HFFc6 (cell line): ENCODE data around the gene AGR3. TPM values are rescaled to one million over a fixed set of nuclear protein-coding genes. Genes with fewer than 3 reads are reported as not detected.

Source experiments
- DNase-seq: peaks from one replicate; pipeline ENCODE4 v3.0.0-alpha.2; 2018
- H3K27ac Mint-ChIP-seq: 2 replicates; pipeline ENCODE4 v1.8.0; 2020; ENCODE audit warnings: mild to moderate bottlenecking, mixed read lengths
- H3K27me3 Mint-ChIP-seq: 2 replicates; pipeline ENCODE4 v1.8.0; 2021; ENCODE audit warnings: mild to moderate bottlenecking, moderate library complexity, mixed read lengths; ENCODE audit not compliant: insufficient read depth
- H3K36me3 Mint-ChIP-seq: 2 replicates; pipeline ENCODE4 v1.8.0; 2021; ENCODE audit warnings: low read depth, mixed read lengths
- H3K4me1 Mint-ChIP-seq: 2 replicates; pipeline ENCODE4 v1.8.0; 2020; ENCODE audit warnings: low read depth, mixed read lengths
- H3K4me3 Mint-ChIP-seq: 2 replicates; pipeline ENCODE4 v1.8.0; 2020; ENCODE audit warnings: mild to moderate bottlenecking, moderate library complexity, mixed read lengths
- H3K9me3 Mint-ChIP-seq: 2 replicates; pipeline ENCODE4 v1.8.0; 2020; ENCODE audit warnings: mild to moderate bottlenecking, mixed read lengths
- total RNA-seq, 6 experiments: library from RNA; stranded (reverse); fragmentation: NEBNext Ultra II Directional; extraction: Animal tissue kit (Norgen Biotek cat#: 25700); gene quantifications; 2 replicates in 1 of 6; 3 replicates in 5 of 6; pipeline ENCODE4 v1.2.3, GENCODE V29; 2021
- TF ChIP-seq, protein P1 (sequence below): fragments of 200-600 bp; sonication (generic); IDR thresholded peaks from 2 replicates; pipeline ENCODE4 v1.5.0; 2021; ENCODE audit warnings: antibody characterized with exemption, mild to moderate bottlenecking

The AGR3 gene
- total RNA-seq, 6 experiments from 2014 or later: not detected

GRCh38 chr7:16818732-16819131 is 63.1 kb downstream of the AGR3 start:
- H3K4me3 Mint-ChIP-seq: no peak overlapping the region
- H3K27me3 Mint-ChIP-seq: no peaks in the 10 kb centered on the region; the same call in 1 of the 2 replicates
- H3K36me3 Mint-ChIP-seq: no peaks in the 10 kb centered on the region
- no peak overlapping the region for H3K27ac Mint-ChIP-seq
- H3K9me3 Mint-ChIP-seq: no peaks in the 10 kb centered on the region
- DNase-seq: no peak
- H3K4me1 Mint-ChIP-seq: peaks cover 11% of the 10 kb centered on the region
- TF ChIP-seq, protein P1, sequence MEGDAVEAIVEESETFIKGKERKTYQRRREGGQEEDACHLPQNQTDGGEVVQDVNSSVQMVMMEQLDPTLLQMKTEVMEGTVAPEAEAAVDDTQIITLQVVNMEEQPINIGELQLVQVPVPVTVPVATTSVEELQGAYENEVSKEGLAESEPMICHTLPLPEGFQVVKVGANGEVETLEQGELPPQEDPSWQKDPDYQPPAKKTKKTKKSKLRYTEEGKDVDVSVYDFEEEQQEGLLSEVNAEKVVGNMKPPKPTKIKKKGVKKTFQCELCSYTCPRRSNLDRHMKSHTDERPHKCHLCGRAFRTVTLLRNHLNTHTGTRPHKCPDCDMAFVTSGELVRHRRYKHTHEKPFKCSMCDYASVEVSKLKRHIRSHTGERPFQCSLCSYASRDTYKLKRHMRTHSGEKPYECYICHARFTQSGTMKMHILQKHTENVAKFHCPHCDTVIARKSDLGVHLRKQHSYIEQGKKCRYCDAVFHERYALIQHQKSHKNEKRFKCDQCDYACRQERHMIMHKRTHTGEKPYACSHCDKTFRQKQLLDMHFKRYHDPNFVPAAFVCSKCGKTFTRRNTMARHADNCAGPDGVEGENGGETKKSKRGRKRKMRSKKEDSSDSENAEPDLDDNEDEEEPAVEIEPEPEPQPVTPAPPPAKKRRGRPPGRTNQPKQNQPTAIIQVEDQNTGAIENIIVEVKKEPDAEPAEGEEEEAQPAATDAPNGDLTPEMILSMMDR: no peak

DNA sequence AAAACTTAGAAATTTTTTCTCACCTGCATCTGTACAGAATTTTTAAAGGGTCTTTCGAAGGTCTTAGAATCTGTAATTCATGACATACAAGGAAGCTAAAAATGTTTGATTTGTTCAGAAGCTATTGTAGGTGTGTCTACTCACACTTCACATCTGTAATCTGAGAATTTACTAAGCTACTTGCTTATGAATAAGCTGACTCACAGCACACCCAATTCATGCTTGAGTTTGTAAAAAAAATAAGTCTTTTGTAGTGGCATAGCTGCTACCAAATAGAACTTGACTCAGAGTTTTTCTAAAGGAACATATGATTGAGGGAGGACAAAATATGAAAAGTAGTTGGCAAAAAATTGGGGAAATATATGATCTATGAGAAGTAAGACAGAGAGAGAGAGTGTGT is 64.2 kb downstream of the AGR3 start:
- H3K4me1 Mint-ChIP-seq: peaks cover 11% of the 10 kb centered on the region
- TF ChIP-seq, protein P1: no peak
- H3K27ac Mint-ChIP-seq: no peak overlapping the region

GRCh38 chr7:16816824-16817223 is 65.0 kb downstream of the AGR3 start:
- H3K27me3 Mint-ChIP-seq: no peaks in the 10 kb centered on the region; the same call in 1 of the 2 replicates
- no peak overlapping the region for H3K27ac Mint-ChIP-seq
- no peak for DNase-seq
- TF ChIP-seq, protein P1: no peak
- no peaks in the 10 kb centered on the region for H3K36me3 Mint-ChIP-seq
- no peaks in the 10 kb centered on the region for H3K9me3 Mint-ChIP-seq
- H3K4me3 Mint-ChIP-seq: no peak overlapping the region
- H3K4me1 Mint-ChIP-seq: peaks cover 15% of the 10 kb centered on the region

More for the DNA sequence above, 64.2 kb downstream of the AGR3 start:
- Mint-ChIP-seq H3K4me3 (no peak overlapping the region; the same call in 1 of the 2 replicates), H3K36me3 (no peaks in the 10 kb centered on the region), H3K27me3 (no peaks in the 10 kb centered on the region; the same call in 1 of the 2 replicates), H3K9me3 (no peaks in the 10 kb centered on the region)
- DNase-seq: peak; percentile 42

- Mint-ChIP-seq H3K27me3 (no peaks in the 10 kb centered on the region), H3K9me3 (no peaks in the 10 kb centered on the region), H3K4me1 (peaks cover 24% of the 10 kb centered on the region), H3K36me3 (no peaks in the 10 kb centered on the region), H3K27ac (no peak overlapping the region), H3K4me3 (no peak overlapping the region)
- TF ChIP-seq, protein P1: no peak
- no peak for DNase-seq
These were observed 66.8 kb downstream of the AGR3 start for GRCh38 chr7:16815001-16815400.

- no peaks in the 10 kb centered on the region for H3K9me3 Mint-ChIP-seq
- no peaks in the 10 kb centered on the region for H3K36me3 Mint-ChIP-seq
- H3K4me1 Mint-ChIP-seq: peaks cover 22% of the 10 kb centered on the region
- no peak overlapping the region for H3K27ac Mint-ChIP-seq
- no peak overlapping the region for H3K4me3 Mint-ChIP-seq
- DNase-seq: no peak
- TF ChIP-seq, protein P1: no peak
- no peaks in the 10 kb centered on the region for H3K27me3 Mint-ChIP-seq
These were observed 68.6 kb downstream of the AGR3 start for GRCh38 chr7:16813232-16813616.
